Calu3 (cell line): Measurements from ENCODE around the gene MAMLD1. TPM values are rescaled to one million over a fixed set of nuclear protein-coding genes. Genes with fewer than 3 reads are reported as not detected.

Experiments
- BruUV-seq: library from RNA; stranded (reverse); fragments of 400-500 nt; replicated peaks from 2 replicates; lab custom pipeline; 2021; lab: Mats Ljungman, UMichigan
- CTCF ChIA-PET: fragments of 300-600 bp; sonication (Branson Sonifier 250); formaldehyde crosslinking; loops from one replicate; lab custom pipeline; 2022; ENCODE audit warnings: antibody characterized with exemption; lab: Charles Lee
- DNase-seq: peaks from one replicate; pipeline ENCODE4 v3.0.0; 2022
- H3K27ac Mint-ChIP-seq: one replicate; pipeline ENCODE4 v1.8.0; 2022; ENCODE audit warnings: mixed read lengths; ENCODE audit not compliant: unreplicated experiment
- H3K27me3 Mint-ChIP-seq: one replicate; pipeline ENCODE4 v1.8.0; 2022; ENCODE audit warnings: mixed read lengths; ENCODE audit not compliant: unreplicated experiment
- H3K36me3 Mint-ChIP-seq: one replicate; pipeline ENCODE4 v1.8.0; 2022; ENCODE audit warnings: mild to moderate bottlenecking, moderate library complexity, mixed read lengths; ENCODE audit not compliant: insufficient read depth, unreplicated experiment
- H3K4me1 Mint-ChIP-seq: one replicate; pipeline ENCODE4 v1.8.0; 2022; ENCODE audit warnings: mild to moderate bottlenecking, low read depth, mixed read lengths; ENCODE audit not compliant: unreplicated experiment
- H3K4me3 Mint-ChIP-seq: one replicate; pipeline ENCODE4 v1.8.0; 2022; ENCODE audit warnings: mild to moderate bottlenecking, low read depth, moderate library complexity, mixed read lengths; ENCODE audit not compliant: unreplicated experiment
- H3K9me3 Mint-ChIP-seq: one replicate; pipeline ENCODE4 v1.8.0; 2022; ENCODE audit warnings: low read depth, mixed read lengths; ENCODE audit not compliant: unreplicated experiment
- intact Hi-C: fragments of 100-400 bp; cut with micrococcal nuclease; formaldehyde crosslinking; loops from one replicate; pipeline ENCODE4 v1.10.0; 2022; ENCODE audit not compliant: unreplicated experiment
- total RNA-seq: library from RNA; stranded (reverse); gene quantifications from 2 replicates; pipeline ENCODE4 v1.2.3, GENCODE V29; 2022
- TF ChIP-seq, protein P1 (sequence below): fragments of 200-600 bp; IDR thresholded peaks from one replicate; pipeline ENCODE4 v1.8.0; 2022; ENCODE audit warnings: antibody characterized with exemption; ENCODE audit not compliant: unreplicated experiment

The MAMLD1 gene
- total RNA-seq, 1 experiment from 2014 or later, result 8.8 TPM

DNA sequence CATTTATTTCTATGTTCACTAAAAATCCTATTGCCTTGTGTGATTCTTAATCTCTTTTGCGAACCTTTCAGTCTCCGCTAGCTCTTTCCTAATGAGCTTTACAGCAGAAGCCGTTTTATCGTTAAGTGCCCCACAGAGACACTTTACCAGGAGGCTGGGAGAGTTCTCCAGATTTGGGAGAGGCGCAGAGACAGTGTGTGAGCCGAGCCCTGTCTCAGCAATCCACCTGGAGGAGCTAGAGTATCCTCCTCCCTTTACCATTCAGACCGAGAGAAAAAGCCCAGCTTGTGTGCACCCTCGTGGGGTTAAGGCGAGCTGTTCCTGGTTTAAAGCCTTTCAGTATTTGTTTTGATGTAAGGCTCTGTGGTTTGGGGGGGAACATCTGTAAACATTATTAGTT, 150.4 kb downstream of the MAMLD1 start:
- Mint-ChIP-seq H3K27ac (no peak overlapping the region), H3K4me1 (no peaks in the 10 kb centered on the region), H3K4me3 (no peak overlapping the region), H3K27me3 (peaks cover 24% of the 10 kb centered on the region), H3K36me3 (no peaks in the 10 kb centered on the region), H3K9me3 (no peaks in the 10 kb centered on the region)
- no peak for DNase-seq
- BruUV-seq, result no TSS peak
- intact Hi-C loops, result no loop called here
- CTCF ChIA-PET, result no interaction called here
- TF ChIP-seq, protein P1, sequence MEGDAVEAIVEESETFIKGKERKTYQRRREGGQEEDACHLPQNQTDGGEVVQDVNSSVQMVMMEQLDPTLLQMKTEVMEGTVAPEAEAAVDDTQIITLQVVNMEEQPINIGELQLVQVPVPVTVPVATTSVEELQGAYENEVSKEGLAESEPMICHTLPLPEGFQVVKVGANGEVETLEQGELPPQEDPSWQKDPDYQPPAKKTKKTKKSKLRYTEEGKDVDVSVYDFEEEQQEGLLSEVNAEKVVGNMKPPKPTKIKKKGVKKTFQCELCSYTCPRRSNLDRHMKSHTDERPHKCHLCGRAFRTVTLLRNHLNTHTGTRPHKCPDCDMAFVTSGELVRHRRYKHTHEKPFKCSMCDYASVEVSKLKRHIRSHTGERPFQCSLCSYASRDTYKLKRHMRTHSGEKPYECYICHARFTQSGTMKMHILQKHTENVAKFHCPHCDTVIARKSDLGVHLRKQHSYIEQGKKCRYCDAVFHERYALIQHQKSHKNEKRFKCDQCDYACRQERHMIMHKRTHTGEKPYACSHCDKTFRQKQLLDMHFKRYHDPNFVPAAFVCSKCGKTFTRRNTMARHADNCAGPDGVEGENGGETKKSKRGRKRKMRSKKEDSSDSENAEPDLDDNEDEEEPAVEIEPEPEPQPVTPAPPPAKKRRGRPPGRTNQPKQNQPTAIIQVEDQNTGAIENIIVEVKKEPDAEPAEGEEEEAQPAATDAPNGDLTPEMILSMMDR, result no peak

DNA sequence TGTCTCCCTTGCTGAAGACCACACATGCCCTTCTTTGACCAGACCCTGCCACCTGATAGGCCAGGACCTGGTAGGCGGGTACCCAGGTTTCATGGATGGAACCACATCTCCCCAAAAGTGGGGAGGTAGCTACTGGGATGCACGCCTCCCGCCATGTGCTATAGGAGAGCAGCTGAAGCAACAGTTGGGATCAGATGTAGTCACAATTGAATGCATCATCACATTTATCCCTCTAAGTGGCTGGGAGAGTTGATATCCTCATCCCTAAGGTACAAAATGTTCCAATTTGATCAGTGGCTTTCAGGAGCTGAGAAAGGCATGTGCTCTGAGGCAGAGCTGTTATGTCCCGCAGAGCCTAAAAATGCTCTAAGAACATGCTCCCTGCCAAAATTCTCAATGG, 151.3 kb downstream of the MAMLD1 start:
- CTCF ChIA-PET, result no interaction called here
- DNase-seq, result no peak
- TF ChIP-seq, protein P1, result no peak
- H3K27me3 Mint-ChIP-seq, result peaks cover 28% of the 10 kb centered on the region
- intact Hi-C loops, result no loop called here
- no peak overlapping the region for H3K27ac Mint-ChIP-seq
- H3K4me3 Mint-ChIP-seq, result no peak overlapping the region
- no TSS peak for BruUV-seq
- H3K9me3 Mint-ChIP-seq, result no peaks in the 10 kb centered on the region
- no peaks in the 10 kb centered on the region for H3K4me1 Mint-ChIP-seq
- no peaks in the 10 kb centered on the region for H3K36me3 Mint-ChIP-seq

DNA sequence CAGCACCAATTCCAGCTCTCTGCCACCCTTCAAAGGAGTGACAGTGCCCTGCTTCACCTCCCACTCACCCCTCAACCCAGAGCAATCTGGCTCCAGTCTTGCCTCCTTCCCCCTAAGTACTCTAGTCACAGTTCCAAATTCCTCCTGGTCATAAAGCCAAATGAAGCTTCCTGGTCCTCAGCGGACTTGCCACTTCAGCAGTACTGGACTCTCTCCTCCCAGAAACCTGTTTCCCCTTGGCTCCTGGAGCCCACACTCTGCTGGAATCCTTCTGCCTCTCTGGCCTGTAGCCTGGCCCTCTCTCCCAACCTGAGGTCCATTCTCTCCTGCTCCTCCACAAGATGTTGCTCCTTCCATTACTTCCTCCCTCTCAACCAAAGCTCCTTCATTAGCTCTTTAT, 152.7 kb downstream of the MAMLD1 start:
- no peaks in the 10 kb centered on the region for H3K9me3 Mint-ChIP-seq
- DNase-seq, result no peak
- H3K27me3 Mint-ChIP-seq, result peaks cover 28% of the 10 kb centered on the region
- H3K36me3 Mint-ChIP-seq, result no peaks in the 10 kb centered on the region
- no peaks in the 10 kb centered on the region for H3K4me1 Mint-ChIP-seq
- TF ChIP-seq, protein P1, result no peak
- CTCF ChIA-PET, result no interaction called here
- H3K27ac Mint-ChIP-seq, result no peak overlapping the region
- intact Hi-C loops, result no loop called here
- no peak overlapping the region for H3K4me3 Mint-ChIP-seq
- BruUV-seq, result no TSS peak

DNA sequence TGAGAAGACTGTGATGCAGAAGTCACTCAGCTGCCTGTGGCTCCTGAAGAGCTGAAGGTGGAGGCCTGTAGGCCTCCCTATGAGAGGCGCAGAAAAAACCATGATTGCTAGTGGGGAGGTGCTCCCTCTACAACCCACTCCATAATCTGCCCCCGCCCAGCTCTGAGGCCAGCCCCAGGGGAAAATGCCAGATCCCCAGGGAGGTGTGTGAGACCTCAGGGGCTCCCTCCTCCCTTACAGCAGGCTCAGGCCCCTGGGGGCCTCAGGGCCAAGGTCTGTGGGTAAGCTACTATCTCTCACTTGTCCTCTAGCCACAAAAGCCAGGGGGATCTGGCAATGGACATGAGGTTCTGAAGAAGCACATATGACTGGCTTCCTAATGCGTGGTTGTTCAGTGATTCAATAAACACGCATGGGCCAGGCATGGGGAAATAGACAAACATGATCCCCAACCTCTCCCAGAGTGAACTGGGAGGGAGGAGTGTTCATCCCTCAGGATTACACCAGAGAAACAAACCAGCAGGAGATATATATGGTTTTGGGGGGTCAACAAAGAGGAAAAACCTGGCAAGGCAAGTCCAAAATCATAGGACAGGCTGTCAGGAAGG, 154.3 kb downstream of the MAMLD1 start:
- no peak overlapping the region for H3K27ac Mint-ChIP-seq
- no TSS peak for BruUV-seq
- no peak for DNase-seq
- peaks cover 28% of the 10 kb centered on the region for H3K27me3 Mint-ChIP-seq
- CTCF ChIA-PET, result no interaction called here
- H3K9me3 Mint-ChIP-seq, result no peaks in the 10 kb centered on the region
- H3K4me1 Mint-ChIP-seq, result no peaks in the 10 kb centered on the region
- TF ChIP-seq, protein P1, result no peak
- intact Hi-C loops, result no loop called here
- no peaks in the 10 kb centered on the region for H3K36me3 Mint-ChIP-seq
- H3K4me3 Mint-ChIP-seq, result no peak overlapping the region
